A549 treated with dexamethasone at 1 μM for 4 hours (cell line): ENCODE measurements around the gene DUSP19. TPM values are rescaled to one million over a fixed set of nuclear protein-coding genes. Genes with fewer than 3 reads are reported as not detected.

Source experiments
- total RNA-seq: library from RNA; stranded (reverse); fragments of 200-300 nt; extraction: Qiagen RNA extraction; gene quantifications from 5 replicates; pipeline ENCODE4 v1.2.3, GENCODE V29; 2022

The DUSP19 gene
- 0.53 to 1.1 TPM (median 1.0 TPM) in 5 replicates for total RNA-seq

GRCh38 chr2:183078464-183079138, at the start of gene DUSP19:
TSS of gene DUSP19 (plus strand) at chr2:183078747. CDS start at chr2:183078934, 187 bp downstream.

GRCh38 chr2:183038341-183039300, 39.9 kb upstream of the DUSP19 start, which contains the start of gene NCKAP1:
TSS of gene NCKAP1 (minus strand) at chr2:183038457. CDS start at chr2:183038099, 358 bp downstream.

GRCh38 chr2:183124222-183124956, 45.8 kb downstream of the DUSP19 start, which contains the start of gene NUP35:
TSS of gene NUP35 (plus strand) at chr2:183124443. CDS start at chr2:183124458, 15 bp downstream.

Other genes with a start within 250 kb of the DUSP19 start
- 0.03 to 0.11 TPM (median 0.09 TPM) in 5 replicates for gene FRZB, start 212.1 kb upstream of the DUSP19 start, total RNA-seq
- 83.6 to 114 TPM (median 110 TPM) in 5 replicates for gene NCKAP1, start 40.3 kb upstream of the DUSP19 start, total RNA-seq
- 30.0 to 36.6 TPM (median 32.6 TPM) in 5 replicates for gene NUP35, start 45.7 kb downstream of the DUSP19 start, total RNA-seq